Fibroblast of skin of left quadriceps (primary cell): Measurements from ENCODE around the gene LEAP2.
"Not testable (repeated sequence)": the region's sequence is repeated elsewhere in the genome, so short reads cannot be mapped to it uniquely, and the experiment has no call there.

ENCODE experiments used
- DNase-seq, 2 experiments: peaks; one replicate each; pipeline ENCODE4 v3.0.0-alpha.2; 2013; ENCODE audit warnings: low read depth in 2 of 2

LEAP2 gene

DNA sequence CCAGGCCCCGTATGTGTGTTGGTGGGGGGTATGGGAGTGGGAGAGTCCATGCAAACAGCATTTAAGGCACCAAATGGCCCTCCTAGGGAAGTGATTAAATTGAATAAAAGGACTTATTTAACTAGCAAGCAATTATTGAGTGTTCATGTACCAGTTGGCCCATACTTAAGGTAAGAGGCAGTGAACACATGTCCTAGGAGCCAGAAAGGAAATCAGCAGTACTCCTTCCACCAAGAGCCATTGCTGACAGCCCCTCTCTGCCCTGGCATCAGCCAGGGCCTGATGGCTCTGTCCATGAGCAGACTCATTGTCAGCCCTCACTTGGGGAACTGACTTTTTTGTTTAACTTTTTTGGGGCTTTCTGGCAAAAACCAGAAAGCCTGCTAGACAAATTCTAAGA, 32.6 kb upstream of the LEAP2 start:
- no peak for DNase-seq

DNA sequence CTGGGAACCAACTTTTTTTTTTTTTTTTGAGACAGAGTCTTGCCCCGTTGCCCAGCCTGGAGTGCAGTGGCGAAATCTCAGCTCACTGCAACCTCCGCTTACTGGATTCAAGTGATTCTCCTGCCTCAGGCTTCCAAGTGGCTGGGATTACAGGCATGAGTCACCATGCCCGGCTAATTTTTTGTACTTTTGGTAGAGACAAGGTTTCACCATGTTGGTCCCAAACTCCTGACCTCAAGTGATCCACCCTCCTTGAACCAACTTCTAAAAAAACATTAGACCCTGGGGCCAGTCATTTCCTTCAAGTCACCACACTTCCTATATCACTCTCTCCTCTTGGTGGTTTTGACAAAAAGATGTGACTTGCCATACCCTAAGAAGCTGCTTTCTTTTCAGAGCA, 32.2 kb upstream of the LEAP2 start:
- no peak for DNase-seq

DNA sequence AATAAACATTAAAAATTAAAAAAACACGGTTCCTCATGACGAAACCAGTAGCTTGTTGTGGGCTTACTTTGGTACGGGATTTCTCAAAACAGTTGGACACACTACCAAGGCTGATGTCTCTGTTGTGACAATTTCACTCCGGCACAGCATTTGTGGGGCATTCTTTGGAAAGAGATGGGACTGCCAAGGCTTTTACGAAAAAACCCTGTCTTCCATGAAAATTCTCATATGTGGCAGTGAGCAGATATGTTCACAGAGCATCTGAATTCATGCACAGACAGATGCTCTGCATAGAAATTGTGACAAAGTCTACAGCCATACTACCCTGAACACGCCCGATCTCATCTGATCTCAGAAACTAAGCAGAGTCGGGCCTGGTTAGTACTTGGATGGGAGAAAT, 25.2 kb upstream of the LEAP2 start:
- no peak for DNase-seq

DNA sequence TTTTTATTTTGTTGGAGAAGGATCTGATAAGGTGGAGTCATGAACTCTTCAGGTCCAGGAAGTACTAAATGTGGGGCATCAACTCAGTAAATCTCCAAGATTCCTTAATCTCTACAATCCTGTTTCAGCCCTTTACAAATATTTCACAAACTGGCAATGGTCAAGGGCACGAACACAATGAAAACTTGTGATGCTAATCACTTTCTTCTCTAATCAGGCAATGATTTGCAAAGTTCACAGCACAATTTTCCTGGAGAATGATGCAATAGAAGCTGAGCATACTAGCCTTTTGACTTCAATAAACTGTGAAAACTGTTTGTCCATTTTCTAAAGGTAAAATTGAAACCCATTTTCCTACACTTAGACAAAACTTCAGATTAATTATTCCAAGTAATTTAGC, 24.1 kb upstream of the LEAP2 start:
- no peak for DNase-seq

DNA sequence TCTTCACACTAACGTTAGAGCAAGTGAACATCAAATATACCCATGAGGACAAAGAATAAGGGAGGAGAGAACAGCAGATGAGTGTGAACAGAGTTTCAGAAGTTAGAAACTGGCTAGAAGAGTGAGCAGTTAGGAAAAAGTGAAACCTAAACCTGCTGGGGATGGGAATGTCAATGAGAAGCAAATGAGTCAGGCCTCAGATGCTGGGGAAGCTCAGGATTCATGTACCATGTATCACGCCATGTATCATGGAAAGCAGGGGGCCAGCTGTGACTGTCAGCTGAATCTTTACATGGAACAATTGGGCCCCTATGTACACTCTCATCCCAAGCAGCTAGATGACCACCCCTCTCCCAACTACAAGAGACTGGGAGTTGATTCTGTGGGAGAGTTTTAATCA, 23.4 kb upstream of the LEAP2 start:
- DNase-seq, result no peak

DNA sequence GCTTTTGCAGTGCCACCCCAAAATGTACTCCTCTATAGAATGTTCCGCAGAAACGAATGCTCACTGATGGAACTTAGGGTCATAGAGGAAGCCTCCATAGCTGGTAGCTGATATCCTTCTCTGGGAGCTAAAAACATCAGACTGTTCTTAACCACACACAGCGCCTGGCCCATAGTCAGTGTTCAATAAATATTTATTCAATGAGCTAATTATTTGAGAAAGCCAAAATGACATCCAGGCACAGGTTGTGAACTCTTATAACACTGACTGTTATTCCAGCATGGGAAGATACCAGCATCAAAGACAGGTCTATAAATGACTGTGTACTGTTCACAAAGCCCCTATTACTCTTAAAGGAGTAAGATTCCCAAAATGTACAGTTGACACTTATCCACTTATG, 20.1 kb upstream of the LEAP2 start:
- DNase-seq, result no peak

DNA sequence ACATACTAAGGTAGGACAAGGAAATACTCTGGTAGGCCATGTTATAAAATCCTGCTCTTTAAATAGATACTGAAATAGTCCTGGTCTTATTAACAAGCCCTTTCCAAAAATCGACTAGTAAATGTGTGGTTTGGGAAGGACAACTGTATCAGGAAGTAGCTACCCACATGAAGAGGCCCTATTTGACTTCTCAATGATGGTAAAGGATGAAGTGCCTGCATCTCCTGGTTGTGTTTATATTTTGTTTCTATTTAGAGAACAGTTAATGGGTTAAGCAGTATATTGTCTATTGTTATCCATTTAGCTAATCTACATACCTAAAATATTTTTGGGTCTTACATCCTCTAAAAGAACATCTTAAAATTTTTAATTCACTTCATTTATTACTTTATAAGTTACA, 19.7 kb upstream of the LEAP2 start:
- no peak for DNase-seq

DNA sequence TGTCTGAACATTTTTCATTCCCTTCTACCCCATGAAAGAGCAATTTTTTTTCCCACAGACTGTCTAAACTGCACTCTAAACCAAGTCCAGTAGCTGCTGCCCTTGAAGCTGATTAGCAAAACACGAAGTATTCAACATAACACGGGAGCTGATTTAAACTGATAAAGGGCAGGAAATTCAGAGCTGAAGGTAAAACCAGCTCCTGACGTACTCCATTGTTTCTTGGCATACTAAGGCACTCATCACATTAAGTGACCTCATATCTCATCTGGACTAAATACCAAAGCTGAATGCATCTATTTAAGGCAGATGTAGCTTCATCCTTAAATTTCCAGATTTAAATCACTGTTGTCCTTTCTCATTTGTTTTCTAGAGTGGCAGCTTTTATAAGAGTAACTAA, 19.2 kb upstream of the LEAP2 start:
- no peak for DNase-seq

DNA sequence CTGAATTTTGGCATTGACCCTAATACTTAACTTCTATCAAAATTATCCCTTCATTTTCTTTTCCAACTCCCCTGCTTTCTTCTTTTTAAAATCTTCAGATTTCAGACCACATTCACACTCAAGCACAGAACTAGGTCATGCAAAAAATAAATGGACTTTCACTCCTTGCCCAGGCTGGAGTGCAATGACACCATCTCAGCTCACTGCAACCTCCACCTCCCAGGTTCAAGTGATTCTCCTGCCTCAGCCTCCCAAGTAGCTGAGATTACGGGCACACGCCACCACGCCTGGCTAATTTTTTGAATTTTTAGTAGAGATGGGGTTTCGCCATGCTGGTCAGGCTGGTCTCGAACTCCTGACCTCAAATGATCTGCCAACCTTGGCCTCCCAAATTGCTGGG, 18.5 kb upstream of the LEAP2 start:
- not testable (repeated sequence) for DNase-seq

DNA sequence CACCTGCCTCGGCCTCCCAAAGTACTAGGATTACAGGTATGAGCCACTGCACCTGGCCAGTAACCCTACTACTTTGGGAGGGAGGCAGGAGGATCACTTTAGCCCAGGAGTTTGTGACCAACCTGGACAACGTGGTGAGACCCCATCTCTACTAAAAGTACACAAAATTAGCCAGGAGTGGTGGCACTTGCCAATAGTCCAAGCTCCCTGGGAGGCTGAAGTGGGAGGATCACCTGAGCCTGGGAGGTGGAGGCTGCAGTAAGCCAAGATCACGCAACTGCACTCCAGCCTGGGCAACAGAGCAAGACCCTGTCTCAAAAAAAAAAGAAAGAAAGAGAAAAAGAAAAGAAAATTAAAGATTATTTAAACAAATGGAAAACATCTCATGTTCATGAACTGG, 17.5 kb upstream of the LEAP2 start:
- no peak for DNase-seq

DNA sequence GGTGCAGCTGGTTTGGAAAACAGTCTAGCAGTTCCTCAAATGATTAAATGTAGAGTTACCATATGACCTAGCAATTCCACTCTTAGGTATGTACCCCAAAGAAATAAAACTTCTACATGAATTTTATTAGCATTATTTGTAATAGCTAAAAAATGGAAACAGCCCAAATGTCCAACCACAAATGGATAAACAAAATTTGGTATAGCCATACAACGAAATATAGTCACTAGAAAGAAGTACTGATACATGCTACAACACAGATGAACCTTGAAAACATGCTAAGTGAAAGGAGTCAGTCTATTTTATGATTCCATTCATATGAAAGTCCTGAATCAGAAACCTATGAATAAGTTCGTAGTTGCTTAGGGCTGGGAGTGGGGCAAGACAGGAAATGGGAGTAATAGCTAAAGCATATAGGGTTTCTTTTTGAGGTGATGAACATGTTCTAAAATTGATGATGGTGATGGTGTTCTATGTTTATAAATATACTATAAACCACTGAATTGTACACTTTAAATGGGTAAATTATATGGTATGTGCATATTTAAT, 13.5 kb upstream of the LEAP2 start:
- DNase-seq, result no peak

DNA sequence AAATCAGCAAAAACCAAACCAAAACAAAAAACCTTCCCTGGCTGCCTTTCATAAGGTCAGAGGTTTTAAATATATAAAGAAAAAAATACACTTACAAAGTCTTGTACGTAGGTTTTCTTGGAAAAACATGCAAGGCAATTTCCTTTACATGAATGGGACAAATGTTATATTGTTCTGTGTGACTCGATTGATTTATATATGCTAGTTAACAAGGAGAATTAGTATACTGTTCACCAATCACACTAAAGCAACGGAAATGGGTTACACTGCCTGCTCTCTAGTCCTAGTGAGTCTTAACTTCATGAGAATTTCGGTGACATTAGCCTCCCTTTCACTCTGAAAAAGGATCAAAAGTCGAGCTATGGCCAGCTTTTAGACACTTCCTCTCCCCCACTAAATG, 12.7 kb upstream of the LEAP2 start:
- no peak for DNase-seq

DNA sequence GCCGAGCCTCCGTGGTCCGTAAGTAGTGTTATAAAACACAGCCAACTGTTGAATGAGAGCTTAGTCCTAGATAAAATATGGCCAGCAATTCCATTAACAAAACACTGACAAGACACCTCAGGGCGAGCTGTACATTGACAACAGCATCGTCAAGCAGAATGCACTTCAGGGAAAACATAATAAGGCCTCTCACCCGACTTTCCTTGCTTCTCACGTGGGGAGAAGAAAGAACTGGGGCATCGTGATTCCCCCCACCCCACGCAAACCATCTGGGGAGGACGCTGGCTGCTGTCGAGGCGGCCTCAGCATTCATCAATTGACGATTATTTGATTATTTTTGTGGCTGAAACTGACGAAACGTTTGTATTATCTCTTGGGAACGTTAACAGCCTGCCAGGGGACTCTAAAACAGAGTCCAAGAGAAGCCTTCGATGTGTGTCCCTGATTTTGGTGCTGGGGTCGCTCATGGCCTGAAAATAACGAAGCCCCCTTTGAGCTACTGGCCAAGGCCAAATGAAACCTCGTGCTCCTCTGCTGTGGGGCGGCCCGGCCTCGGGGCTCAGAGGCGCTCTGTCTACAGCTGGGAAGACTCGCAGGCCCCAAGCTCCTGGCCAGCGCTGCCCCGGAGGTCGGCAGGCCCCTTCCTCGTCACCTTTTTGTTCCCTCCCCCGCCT, 7.7 kb upstream of the LEAP2 start:
- DNase-seq, result no peak

DNA sequence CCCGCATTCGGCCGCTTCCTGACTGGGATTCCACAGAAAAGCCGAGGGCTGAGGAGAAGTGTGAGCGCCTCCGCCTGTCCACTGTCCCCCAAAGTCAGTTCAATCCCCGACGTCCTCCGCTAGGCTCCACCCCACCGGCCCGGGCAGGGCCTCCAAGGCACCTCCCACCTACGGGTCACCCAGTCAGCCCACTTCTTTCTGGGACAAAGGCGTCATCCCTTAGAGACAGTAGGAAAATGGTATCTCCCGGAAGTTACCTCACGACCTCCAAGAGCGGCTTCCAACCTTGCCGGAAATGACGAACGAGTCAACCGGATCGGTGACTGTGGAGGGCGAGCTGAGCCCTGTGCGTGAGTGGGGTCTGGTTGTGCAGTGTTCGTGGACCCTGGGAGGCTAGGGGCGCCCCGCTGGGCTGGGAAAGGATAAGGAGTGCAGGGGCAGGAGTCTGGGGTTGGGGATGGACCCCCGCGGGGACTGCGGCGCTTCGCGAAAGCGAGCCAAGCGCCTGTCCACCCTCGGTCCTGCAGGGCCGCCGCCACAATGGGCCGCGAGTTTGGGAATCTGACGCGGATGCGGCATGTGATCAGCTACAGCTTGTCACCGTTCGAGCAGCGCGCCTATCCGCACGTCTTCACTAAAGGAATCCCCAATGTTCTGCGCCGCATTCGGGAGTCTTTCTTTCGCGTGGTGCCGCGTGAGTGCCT, 7.0 kb upstream of the LEAP2 start, which contains the start of the genes GDF9 and UQCRQ:
GDF9 (minus strand) TSS at position 128 of the 704 bp plus-strand sequence. CDS start 1,936 bp downstream, outside the sequence.
UQCRQ (plus strand) TSS at position 301 of the 704 bp plus-strand sequence; CDS start at position 541, 240 bp downstream.
- DNase-seq, result peak; percentile 99

DNA sequence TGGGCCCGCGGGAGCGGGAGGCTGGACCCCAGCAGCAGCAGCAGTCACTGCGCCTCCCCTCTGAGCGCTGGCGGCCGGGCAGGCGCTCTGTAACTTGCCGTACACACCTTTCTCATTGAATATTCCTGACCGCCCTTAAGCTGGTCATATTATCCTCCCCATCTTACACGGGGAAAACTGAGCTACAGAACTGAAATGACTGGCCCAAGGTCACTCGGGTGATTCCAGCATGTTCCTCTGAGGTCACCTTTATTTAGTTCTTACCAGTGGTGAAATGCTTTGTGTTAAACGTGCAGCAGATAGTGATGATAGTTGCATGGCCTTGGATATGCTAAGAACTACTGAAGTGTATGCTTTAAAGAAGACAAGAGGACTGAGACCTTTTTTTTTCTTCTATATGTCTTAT, 6.4 kb upstream of the LEAP2 start:
- DNase-seq, result no peak

DNA sequence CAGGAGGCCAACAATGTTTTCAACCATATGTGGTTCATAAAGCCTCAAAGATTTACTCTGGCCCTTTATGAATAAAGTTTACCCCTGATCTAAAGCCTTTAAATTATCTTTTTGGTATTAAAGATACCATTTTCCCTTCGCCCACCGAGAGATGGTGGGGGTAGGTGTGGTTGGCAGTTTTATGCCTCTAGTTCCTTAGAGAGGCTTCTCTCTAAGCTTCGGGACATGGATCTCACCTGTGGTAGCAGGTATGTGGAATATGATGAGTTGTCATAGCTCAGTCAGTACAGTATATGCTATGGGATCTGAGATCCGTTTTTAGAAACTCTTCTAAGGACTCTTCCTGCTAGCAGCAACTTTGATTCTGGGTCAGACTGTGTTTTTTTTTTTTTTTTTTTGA, 4.7 kb upstream of the LEAP2 start:
- DNase-seq, result no peak

DNA sequence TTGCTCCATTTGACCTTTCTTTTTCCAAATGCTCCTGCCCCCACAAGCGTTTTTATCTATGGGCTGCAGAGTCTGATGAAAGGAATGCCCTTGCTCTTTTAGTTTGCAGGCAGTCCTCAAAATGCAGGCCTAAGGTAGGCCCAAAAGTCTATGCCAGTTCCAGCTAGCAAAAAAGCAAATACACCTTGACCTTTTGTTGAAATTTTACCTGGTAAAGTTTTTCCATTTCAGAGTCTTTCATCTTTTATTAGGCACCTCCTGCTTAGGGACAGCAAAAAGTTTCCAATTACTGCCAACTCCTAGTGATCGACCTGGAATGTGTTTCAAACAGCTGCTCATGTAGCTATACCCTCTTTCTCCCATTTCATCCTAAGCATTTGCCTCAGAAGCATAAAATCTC, 2.7 kb upstream of the LEAP2 start:
- no peak for DNase-seq

DNA sequence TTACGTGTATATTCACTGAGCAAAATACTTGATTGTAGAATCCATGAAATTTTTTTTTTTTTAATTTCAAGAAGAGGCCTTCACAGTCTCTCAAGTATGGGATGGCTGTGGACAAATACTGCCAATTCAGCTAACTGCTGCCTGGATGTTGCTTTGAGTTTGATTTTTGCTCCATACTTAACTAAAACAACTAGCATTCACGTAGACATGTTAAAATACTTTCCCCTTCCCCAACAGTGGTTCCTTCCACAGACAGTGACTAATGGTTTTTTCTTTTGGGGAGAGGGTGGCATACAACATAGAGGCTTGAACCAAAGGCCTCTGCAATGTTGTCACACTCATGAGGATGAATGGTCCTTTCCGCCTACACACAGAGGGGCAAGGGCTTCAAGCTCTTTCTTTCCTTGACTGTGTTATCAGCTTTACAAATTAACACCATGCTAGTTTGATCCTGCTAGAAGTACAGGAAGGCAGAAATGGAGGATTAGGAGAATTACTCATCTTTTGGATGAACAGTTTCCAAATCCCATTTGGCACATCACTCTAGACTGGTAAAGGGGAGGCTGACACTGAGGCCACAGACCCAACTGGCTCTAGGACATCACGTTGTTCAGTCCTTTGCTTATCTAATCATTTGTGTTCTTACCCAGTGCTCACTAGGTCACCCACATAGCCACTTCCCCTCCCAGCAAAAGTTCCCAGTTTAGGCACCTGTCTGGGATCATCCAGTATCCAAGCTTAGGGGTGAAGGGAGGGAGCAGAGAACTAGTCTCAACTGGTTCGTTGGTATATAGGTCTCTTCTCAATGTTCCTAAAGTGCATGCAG, 1.8 kb upstream of the LEAP2 start:
- no peak for DNase-seq

DNA sequence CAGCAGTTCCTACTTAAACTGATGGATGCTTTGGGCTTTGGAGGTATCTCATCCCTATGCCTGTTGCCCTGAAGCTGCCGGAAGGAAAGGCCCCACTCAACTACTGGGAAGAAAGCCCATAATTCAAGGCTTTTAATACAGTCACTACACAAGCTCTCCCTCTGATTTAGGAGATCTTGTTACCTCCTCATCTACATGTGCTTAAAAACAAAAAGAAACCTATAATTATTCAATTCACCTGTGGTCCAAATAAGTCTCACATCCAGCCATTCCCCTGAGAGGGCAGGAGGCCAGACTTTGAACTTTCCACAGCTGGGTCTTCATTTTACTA, 715 bp upstream of the LEAP2 start:
- DNase-seq, result no peak

DNA sequence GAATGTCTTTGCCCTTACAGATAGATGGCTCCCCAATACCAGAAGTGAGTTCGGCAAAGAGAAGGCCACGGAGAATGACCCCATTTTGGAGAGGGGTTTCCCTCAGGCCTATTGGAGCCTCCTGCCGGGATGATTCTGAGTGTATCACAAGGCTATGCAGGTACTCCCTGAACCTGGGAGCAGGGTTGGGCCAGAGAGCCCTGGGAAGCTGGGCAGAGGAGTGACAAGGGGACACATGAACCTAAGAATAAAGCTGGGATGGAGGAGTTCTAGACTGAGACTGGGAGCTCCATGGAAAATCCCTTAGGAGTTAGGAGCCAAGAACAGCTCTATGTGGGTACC, 433 bp downstream of the LEAP2 start:
- no peak for DNase-seq

DNA sequence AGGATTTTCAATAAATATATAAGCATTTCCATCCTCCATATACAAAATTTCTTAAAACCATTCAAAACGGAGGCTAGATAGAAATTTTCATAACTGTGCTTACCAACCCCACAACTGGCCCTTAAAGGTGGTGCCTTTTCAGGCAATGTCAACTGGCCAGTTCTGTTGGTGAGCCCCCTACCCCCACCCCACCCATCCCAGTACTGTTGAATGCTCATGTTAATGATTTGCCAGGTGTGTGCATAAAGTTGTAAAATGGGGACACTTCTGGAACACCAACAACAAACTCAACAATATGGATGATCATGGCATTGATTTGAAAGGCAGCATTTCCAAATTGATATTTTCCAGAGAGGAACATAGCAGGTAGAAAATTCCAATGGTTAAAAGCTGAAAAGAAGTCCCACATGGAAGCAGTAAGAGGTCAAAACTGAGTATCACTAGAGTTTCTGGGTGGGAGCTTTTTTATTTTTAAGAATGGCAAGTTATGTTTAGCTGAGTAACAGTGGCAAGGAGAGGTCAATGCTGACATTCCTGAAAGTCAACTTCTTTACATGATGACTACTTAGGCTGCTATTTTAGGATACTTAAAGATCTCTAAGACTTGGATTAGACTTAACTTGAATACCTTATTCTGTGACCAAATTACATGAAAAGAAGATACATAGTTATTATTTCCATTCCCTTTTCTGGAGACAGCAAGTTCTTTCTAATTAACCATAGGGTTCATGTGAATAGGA, 2.7 kb downstream of the LEAP2 start:
- no peak for DNase-seq

DNA sequence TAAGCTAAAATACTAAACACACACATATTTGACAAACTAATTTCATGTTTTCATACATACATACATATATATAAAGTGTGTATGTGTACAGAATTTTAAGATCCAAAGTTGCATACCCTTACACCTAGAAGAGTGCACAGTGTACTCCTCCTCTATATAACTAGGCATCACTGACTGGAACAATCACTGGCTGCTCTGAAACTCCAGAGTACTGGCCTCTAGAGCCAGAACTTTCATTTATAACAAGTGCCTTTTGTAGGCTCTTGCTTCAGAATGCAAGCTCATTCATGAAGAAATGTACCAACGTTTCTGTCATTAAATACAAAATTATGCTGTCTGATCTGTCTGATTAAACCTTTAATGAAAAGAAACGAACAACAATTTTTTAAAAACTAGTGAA, 4.0 kb downstream of the LEAP2 start:
- DNase-seq, result no peak
